Measurements from ENCODE around the gene NCOR1.
A peak's percentile ranks its signal among the peaks of the same experiment; 100 is the strongest.

Gene NCOR1

DNA sequence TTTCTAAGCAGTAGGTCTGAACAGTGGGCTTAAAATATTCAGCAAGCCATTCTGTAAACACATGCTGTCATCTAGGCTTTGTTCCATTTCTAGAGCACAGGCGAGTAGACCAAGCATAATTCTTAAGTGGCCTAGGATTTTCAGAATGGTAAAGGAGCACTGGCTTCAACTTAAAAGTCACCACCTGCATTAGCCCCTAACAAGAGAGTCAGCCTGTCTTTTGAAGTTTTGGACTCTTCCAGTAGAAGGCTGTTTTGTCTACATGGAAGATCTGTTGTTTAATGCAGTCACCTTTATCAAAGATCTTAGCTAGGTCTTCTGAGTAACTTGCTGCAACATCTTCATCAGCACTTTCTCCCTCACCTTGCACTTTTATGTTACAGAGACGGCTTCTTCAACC, 179.1 kb downstream of the NCOR1 start:
- DNase-seq: no peak

DNA sequence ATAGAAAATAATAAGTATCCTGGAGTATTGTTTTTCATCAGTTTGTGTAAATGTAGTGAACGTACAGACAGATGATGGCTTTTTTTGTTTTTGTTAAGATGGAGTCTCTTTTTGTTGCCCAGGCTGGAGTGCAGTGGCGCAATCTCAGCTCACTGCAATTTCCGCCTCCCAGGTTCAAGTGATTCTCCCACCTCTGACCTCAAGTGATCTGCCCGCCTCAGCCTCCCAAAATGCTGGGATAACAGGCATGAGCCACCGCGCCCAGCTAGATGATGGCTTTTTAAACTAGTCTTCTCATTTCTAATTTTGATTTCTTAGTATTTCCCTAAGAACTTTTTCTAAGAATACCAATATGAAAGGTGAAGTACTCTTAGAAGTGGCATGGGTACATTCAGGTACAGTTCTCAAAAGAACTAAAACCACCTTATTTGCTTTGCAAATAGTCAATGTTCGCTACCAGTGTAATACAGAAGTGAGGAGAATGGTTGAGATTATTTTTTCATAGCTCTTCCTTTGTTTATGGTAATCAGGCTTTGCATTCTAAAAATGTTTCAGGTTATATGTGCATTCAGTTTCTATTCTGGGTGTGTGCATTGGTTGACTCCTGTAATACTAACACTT, 181.5 kb downstream of the NCOR1 start:
- DNase-seq: no peak

- DNase-seq: peak in 2 of 51 donors; percentile 9 to 24
Measured at GRCh38 chr17:16027708-16028584, 187.4 kb downstream of the NCOR1 start.

DNA sequence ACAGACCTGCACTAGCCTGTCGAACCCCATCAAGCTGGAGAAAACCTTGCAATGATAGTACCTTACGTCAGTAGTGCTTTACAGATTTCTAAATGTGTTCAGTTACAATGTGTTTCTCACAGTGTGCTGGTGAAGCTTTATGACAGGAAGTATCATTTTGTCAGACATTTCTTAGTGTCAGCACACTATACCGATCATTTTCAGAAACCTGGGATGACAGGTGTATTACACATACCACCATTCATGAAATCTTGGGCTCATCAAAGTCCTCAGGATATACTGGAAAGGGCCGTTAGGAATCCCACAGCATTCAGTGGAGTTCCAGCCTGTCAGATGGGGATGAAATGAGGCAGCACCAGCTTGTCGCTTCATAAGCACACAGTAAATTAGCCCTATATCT, 188.4 kb downstream of the NCOR1 start:
- no peak for DNase-seq

GRCh38 chr17:16025202-16025601, 190.1 kb downstream of the NCOR1 start:
- no peak for DNase-seq

DNA sequence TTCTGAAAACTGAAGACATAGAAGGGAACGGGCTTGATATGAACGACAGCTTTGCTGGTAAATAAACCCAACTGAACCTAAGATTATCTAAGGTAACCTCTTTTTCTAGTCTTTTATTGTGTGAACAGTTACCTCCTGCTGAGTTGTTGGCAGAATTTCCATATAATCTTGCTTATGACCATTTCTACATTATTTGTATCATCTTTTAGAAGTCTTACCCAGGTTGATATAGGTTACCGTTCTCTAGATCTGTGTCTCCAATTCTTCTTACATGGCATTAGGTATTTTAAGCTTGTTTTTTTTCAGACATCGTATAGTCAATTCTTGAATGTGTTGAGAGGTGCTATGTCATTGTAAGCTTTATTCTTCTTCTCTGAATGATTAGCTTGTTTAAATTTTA, 191.5 kb downstream of the NCOR1 start:
- DNase-seq: no peak

- DNase-seq: no peak
Measured at GRCh38 chr17:16019347-16019746, 196.0 kb downstream of the NCOR1 start.

GRCh38 chr17:16013943-16014407, 201.4 kb downstream of the NCOR1 start:
- DNase-seq: no peak

- DNase-seq: no peak
Measured at GRCh38 chr17:16007439-16007838, 207.9 kb downstream of the NCOR1 start.

GRCh38 chr17:16005636-16006035, 209.7 kb downstream of the NCOR1 start:
- no peak for DNase-seq

- DNase-seq: no peak
Measured at GRCh38 chr17:16003841-16004240, 211.5 kb downstream of the NCOR1 start.

- DNase-seq: no peak
Measured at GRCh38 chr17:16002708-16003260, 212.6 kb downstream of the NCOR1 start.

DNA sequence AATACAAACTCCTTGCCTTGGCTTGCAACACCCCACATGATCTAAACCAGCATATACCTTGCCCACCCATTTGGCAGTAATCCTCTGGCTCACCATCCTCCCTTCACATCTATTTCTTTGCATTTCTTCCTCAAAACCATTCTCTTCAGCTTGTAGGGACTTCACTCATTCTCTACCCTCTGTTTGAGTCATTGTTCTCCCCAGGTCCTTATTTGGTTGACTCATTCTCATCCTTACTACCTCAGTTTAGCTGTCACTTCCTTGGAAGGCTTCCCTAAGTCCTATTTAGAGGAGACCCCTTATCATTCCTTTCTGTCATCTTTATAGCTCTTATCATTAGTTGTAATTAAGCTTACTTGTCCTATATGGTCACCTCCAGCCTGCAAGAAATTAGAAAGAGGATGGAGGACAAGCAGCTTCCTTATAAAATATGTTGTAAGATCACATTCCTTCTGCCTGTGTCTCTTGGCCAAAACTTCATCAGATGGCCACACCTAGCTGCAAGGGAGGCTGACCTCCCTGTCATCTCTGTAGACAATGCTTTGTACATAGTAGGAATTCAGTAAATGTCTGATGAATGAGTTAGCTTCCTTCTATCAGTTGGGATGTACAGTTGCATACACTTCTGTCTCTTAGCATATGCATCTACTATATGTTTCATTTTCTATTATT, 214.0 kb downstream of the NCOR1 start:
- no peak for DNase-seq

- DNase-seq: peak in 24 of 51 donors; percentile 8 to 66 (median 48)
Measured at GRCh38 chr17:15999974-16000827, 215.1 kb downstream of the NCOR1 start.

- peak; percentile 69 to 99 (median 95) for DNase-seq
Measured at GRCh38 chr17:15999141-15999973, 216.0 kb downstream of the NCOR1 start, which contains the start of the genes TTC19 and ZSWIM7. Gene TTC19 (plus strand): TSS chr17:15999824. CDS start chr17:15999849, 25 bp downstream. Gene ZSWIM7 (minus strand): TSS chr17:15999704. CDS start chr17:15999594, 110 bp downstream.

GRCh38 chr17:15998031-15998562, 217.2 kb downstream of the NCOR1 start:
- no peak for DNase-seq

DNA sequence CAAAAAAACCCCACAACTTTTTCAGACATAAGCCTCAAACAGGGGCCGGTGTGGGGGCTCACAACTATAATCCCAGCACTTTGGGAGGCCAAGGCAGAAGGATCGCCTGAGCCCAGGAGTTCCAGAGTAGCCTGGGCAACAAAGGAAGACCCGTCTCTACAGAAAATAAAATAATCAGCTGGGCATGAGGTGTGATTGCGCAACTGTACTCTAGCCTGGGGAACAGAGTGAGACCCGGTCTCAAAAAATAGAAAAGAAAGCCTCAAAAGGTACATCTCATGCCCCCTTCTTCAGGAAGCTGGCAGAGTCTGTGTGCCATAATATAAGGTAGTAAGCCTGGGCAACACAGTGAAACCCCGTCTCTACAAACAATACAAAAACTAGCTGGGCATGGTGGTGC, 219.0 kb downstream of the NCOR1 start:
- DNase-seq: no peak

DNA sequence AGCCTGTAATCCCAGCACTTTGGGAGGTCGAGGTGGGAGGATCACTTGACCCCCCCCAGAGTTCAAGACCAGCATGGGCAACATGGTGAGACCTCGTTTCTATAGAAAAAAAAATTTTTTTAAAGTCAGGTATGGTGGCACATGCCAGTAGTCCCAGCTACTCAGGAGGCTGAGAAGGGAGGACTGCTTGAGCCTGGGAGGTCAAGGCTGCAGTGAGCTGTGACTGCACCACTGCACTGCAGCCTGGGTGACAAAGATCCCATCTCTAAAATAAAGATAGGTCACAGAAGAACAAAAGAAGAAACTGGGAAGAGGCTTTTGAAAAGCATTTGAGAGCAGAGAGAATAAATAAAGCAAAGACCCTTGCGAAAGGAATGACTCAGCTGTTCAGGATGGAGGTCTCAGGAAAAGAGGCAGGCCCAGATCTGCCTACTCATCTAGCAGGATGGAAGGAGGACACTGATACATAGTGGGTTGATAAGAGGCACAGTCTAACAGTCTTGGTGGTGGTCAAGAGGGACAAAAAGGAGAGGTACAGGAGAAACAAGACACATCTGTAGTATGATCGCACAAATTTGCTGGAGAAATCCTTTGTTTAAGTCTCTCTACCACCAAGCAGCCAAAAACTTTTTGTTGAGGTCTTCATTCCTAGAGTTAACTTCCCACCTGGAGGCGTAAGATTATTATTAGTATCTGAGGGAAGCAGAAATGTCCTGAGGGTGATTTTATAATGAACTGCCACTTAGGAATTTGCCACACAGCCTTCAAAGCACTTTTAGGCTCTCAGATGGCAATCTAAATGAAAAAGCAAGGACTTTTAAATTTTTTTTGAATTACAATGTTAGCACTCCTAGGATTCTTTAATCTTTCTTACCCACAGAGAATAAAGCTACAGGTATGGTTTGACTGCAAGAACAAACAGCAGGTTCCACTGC, 233.4 kb downstream of the NCOR1 start:
- no peak for DNase-seq
